HCT116 (cell line): ENCODE measurements around the gene SMNDC1.

Experiments
- EZH2 ChIP-seq: fragments of 200-600 bp; sonication (generic); IDR thresholded peaks from 2 replicates; pipeline ENCODE4 v1.6.1; 2017; ENCODE audit warnings: antibody characterized with exemption, mixed run types
- POLR2A ChIP-seq: IDR thresholded peaks from 2 replicates; pipeline ENCODE4 v1.7.0; 2011; ENCODE audit warnings: borderline replicate concordance; ENCODE audit not compliant: insufficient read depth, insufficient read length; ENCODE audit errors: extremely low read depth
- ZFX ChIP-seq: fragments of 450-650 bp; IDR thresholded peaks from 2 replicates; pipeline ENCODE4 v1.6.1; 2017

DNA sequence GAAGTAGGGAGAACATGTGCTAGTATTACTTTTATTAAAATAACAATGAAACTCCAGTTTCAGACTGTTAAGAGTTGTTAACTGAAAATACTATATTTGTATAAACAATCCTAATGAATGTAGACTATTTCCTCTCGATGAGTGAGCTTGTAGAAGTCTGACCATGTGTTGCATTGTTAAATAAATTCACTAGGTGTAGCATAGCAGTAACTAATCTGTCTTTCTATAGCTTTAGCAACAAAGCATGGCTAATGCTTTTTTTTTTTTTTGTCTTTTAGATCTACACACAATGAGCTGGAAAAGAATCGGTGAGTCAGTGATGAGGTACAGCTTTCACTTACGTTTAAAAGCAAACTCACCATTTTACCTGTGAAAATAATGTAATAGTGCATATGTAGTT, 60.2 kb downstream of the SMNDC1 start:
- TF ChIP-seq EZH2 (no peak), ZFX (no peak), POLR2A (no peak)
